NT2/D1 (cell line): ENCODE data around the gene TPH1.

Source experiments
- SUZ12 ChIP-seq: IDR thresholded peaks from 2 replicates; pipeline ENCODE4 v1.6.1; 2011; ENCODE audit not compliant: insufficient read length, insufficient read depth; ENCODE audit errors: extremely low read depth
- YY1 ChIP-seq: IDR thresholded peaks from 2 replicates; pipeline ENCODE4 v1.6.1; 2011; ENCODE audit not compliant: insufficient read length, insufficient read depth
- ZNF274 ChIP-seq: IDR thresholded peaks from 2 replicates; pipeline ENCODE4 v1.6.1; 2011; ENCODE audit warnings: mild to moderate bottlenecking, low read depth, low read length

DNA sequence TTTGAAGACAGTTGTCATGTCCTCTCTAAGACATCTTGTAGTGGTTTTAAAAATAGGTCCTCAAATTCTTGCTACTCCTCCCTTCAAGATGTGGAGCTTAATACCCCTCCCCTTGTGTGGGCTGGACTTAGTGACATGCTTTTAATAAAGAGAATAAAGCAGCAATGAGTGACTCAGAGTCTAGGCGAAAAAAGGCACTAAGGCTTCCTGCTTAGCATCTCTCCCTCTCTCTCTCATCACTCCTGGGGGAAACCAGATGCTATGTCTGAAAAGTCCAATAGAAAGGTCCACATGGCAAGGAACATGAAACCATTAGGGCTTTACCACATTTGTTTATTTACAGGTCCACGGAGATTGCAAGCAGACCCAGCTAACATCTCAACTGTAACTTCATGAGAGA lies 44.9 kb downstream of the TPH1 start:
- TF ChIP-seq YY1 (no peak), SUZ12 (no peak), ZNF274 (no peak)
